DND-41 (cell line): Measurements from ENCODE around the gene BRD7.

ENCODE experiments used
- ATAC-seq: fragments of 200-7000 bp; cut with Tn5 transposase; 3 replicates; pipeline ENCODE4 v1.9.1; 2021; ENCODE audit warnings: low read depth; ENCODE audit not compliant: insufficient read depth
- DNase-seq: peaks from one replicate; pipeline ENCODE4 v3.0.0-alpha.2; 2020
- H2AFZ ChIP-seq: 2 replicates; pipeline ENCODE4 v1.6.0; 2012; ENCODE audit warnings: low read depth, low read length
- H3K27ac ChIP-seq: 2 replicates; pipeline ENCODE4 v1.5.1; 2012; ENCODE audit warnings: low read length, inconsistent platforms
- H3K27me3 ChIP-seq: fragments of 200-600 bp; sonication (generic); 2 replicates; pipeline ENCODE4 v1.6.0; 2012; ENCODE audit warnings: low read length, mild to moderate bottlenecking, inconsistent platforms; ENCODE audit not compliant: insufficient read depth, poor library complexity
- H3K36me3 ChIP-seq: 2 replicates; pipeline ENCODE4 v1.5.1; 2012; ENCODE audit warnings: low read length, inconsistent platforms; ENCODE audit not compliant: insufficient read depth
- H3K4me1 ChIP-seq: 2 replicates; pipeline ENCODE4 v1.5.1; 2012; ENCODE audit warnings: mild to moderate bottlenecking, low read length; ENCODE audit not compliant: insufficient read depth
- H3K4me2 ChIP-seq: 2 replicates; pipeline ENCODE4 v1.6.0; 2012; ENCODE audit warnings: mild to moderate bottlenecking, moderate library complexity, low read length, inconsistent platforms; ENCODE audit not compliant: insufficient read depth
- H3K4me3 ChIP-seq, 2 experiments: fragments of 200-600 bp in 1 of 2; shearing (Covaris generic) in 1 of 2; 2 replicates each; pipeline ENCODE4 v1.5.1; 2012 to 2016; ENCODE audit warnings: inconsistent platforms in 2 of 2, low read length in 2 of 2, mild to moderate bottlenecking in 2 of 2, low read depth in 1 of 2, moderate library complexity in 1 of 2
- H3K79me2 ChIP-seq: 2 replicates; pipeline ENCODE4 v1.6.0; 2012; ENCODE audit warnings: low read length, inconsistent platforms; ENCODE audit not compliant: insufficient read depth
- H3K9ac ChIP-seq: 2 replicates; pipeline ENCODE4 v1.6.0; 2012; ENCODE audit warnings: low read depth, mild to moderate bottlenecking, inconsistent platforms, low read length, moderate library complexity
- H3K9me3 ChIP-seq: 2 replicates; pipeline ENCODE4 v1.5.1; 2012; ENCODE audit warnings: low read length, moderate library complexity, mild to moderate bottlenecking, inconsistent platforms; ENCODE audit not compliant: insufficient read depth, severe bottlenecking
- H4K20me1 ChIP-seq: 2 replicates; pipeline ENCODE4 v1.6.0; 2012; ENCODE audit warnings: low read length; ENCODE audit not compliant: insufficient read depth
- EZH2 ChIP-seq: IDR thresholded peaks from 3 replicates; pipeline ENCODE4 v1.6.1; 2012; ENCODE audit warnings: borderline replicate concordance, low read depth, mild to moderate bottlenecking, moderate library complexity, low read length, inconsistent platforms; ENCODE audit not compliant: severe bottlenecking
- TF ChIP-seq, protein P1 (sequence below): IDR thresholded peaks from 2 replicates; pipeline ENCODE4 v1.5.1; 2012; ENCODE audit warnings: borderline replicate concordance, low read length, moderate library complexity, mild to moderate bottlenecking; ENCODE audit not compliant: poor library complexity, severe bottlenecking; ENCODE audit errors: extremely low read depth

Gene BRD7

DNA sequence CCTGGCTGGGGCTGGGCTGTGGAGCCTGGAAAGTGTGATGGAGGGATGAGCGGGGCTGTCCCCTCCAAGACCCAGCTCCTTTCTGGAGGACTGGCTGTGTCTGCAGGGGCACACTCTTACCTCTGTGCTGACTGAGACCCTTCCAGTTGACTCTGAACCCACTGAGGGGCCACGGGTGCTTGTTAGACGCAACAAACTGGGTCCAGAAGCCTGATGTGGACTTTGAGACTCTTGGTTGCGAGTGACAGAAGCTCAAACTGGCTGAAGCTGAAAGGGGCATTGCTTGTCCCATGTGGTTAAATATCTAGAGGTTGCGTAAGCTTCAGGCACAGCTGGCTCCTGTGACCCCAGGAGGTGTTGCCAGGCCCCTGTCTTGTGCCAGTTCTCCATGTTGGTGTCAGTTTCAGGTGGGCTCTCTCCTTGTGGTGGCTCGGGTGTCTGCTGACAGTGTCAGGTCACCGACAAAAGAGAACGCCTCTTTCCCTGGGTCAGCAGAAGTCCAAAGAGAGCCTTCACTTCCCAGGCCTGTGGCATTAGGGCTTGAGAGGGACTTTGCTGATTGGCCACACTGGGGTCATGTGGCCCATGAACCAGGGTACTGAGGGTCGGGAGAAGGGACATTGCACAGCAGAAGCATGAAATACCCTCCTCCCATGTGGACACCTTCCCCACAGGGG, 85.7 kb downstream of the BRD7 start:
- Histone ChIP-seq H3K27ac (no peak overlapping the region), H4K20me1 (peaks cover 11% of the 10 kb centered on the region; the same call in 1 of the 2 replicates), H3K9ac (no peak overlapping the region), H3K4me2 (no peak overlapping the region), H3K27me3 (no peaks in the 10 kb centered on the region), H3K4me3 (no peak overlapping the region), H3K9me3 (peaks cover 6% of the 10 kb centered on the region), H3K79me2 (no peaks in the 10 kb centered on the region), H3K36me3 (no peaks in the 10 kb centered on the region), H3K4me1 (no peaks in the 10 kb centered on the region), H2AFZ (no peak overlapping the region)
- TF ChIP-seq, protein P1, sequence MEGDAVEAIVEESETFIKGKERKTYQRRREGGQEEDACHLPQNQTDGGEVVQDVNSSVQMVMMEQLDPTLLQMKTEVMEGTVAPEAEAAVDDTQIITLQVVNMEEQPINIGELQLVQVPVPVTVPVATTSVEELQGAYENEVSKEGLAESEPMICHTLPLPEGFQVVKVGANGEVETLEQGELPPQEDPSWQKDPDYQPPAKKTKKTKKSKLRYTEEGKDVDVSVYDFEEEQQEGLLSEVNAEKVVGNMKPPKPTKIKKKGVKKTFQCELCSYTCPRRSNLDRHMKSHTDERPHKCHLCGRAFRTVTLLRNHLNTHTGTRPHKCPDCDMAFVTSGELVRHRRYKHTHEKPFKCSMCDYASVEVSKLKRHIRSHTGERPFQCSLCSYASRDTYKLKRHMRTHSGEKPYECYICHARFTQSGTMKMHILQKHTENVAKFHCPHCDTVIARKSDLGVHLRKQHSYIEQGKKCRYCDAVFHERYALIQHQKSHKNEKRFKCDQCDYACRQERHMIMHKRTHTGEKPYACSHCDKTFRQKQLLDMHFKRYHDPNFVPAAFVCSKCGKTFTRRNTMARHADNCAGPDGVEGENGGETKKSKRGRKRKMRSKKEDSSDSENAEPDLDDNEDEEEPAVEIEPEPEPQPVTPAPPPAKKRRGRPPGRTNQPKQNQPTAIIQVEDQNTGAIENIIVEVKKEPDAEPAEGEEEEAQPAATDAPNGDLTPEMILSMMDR, result no peak
- no peak for TF ChIP-seq EZH2
- DNase-seq, result no peak
- no peak for ATAC-seq

DNA sequence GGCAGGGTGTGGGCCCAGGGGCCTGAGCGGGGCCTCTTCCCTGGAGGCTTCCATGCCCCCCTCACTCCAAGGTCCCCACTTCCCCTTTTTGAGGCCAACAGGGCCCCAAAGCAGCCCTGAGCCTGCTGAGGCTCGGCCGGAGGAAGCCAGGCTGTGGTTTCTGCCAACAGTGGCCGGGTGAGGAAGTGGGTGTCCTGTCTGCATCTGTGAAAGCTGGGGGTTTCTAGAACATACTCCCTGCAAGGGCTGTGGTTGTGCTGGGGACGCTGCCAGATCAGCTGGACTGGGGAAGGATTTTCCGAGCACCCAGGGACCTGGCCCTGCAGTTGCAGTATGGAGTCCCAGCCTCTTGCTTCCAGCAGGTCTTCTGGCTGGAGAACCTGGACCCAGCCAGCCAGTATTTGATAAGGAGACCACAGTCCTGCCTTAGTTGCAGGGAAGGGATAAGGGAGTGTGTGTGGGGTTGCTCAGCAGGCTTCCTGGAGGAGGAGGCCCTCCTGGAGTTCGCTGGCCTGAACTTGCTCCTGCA, 86.7 kb downstream of the BRD7 start:
- Histone ChIP-seq H3K9ac (no peak overlapping the region), H3K79me2 (no peaks in the 10 kb centered on the region), H3K4me1 (no peaks in the 10 kb centered on the region), H3K4me2 (no peak overlapping the region), H4K20me1 (peaks cover 11% of the 10 kb centered on the region; the same call in 1 of the 2 replicates), H3K27ac (no peak overlapping the region), H3K36me3 (no peaks in the 10 kb centered on the region), H3K4me3 (no peak overlapping the region), H3K27me3 (no peaks in the 10 kb centered on the region), H2AFZ (no peak overlapping the region), H3K9me3 (peaks cover 6% of the 10 kb centered on the region)
- peak; percentile 83 for ATAC-seq
- TF ChIP-seq, protein P1, result no peak
- no peak for TF ChIP-seq EZH2
- peak; percentile 51 for DNase-seq

DNA sequence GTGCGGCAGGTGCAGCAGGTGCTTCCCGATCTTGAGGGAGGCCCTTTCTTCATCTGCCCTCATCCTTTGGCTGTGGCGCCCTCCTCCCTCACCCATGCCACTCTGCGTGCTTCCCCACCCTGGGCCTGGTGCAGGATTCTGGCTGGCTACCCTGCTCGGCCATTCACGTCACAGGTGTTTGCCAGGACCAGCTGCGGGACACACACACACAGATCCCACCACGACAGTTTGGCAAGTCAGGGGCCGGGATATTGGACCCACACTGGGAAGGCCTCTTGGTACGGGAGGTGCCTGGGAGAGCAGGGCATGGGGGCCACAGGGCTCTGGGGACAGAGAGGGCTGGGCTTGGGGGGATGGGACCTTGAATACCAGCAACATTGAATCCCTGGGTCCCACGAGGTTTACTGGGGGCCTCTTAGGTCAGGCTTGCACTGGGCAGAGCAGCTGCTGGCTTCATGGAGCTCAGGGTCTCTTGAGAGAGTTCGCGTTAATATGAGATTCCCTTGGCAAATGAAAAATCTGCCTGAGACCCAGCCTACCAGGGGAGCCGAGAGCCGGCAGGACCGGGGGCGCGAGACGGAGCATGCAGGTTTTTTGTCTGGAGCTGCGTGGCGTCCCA, 87.3 kb downstream of the BRD7 start:
- Histone ChIP-seq H3K4me1 (no peaks in the 10 kb centered on the region), H4K20me1 (peaks cover 11% of the 10 kb centered on the region; the same call in 1 of the 2 replicates), H2AFZ (no peak overlapping the region), H3K4me3 (no peak overlapping the region), H3K4me2 (no peak overlapping the region), H3K9me3 (peaks cover 3% of the 10 kb centered on the region), H3K36me3 (no peaks in the 10 kb centered on the region), H3K9ac (no peak overlapping the region), H3K27me3 (no peaks in the 10 kb centered on the region), H3K27ac (no peak overlapping the region), H3K79me2 (no peaks in the 10 kb centered on the region)
- no peak for TF ChIP-seq EZH2
- TF ChIP-seq, protein P1, result no peak
- ATAC-seq, result 0 out of 3 replicates have a peak, but pooled peaks have one; percentile 4
- DNase-seq, result no peak
